Activated CD8-positive, alpha-beta memory T cell treated with anti-CD3 and anti-CD28 coated beads for 4 hours (primary cell): ENCODE results near the gene SLC24A2.
"Not testable (repeated sequence)": the region's sequence is repeated elsewhere in the genome, so short reads cannot be mapped to it uniquely, and the experiment has no call there.

Experiments
- DNase-seq, 2 donors: peaks; one replicate each; pipeline ENCODE4 v3.0.0-alpha.2; 2020; ENCODE audit warnings: low read depth in 2 of 2

The SLC24A2 gene

DNA sequence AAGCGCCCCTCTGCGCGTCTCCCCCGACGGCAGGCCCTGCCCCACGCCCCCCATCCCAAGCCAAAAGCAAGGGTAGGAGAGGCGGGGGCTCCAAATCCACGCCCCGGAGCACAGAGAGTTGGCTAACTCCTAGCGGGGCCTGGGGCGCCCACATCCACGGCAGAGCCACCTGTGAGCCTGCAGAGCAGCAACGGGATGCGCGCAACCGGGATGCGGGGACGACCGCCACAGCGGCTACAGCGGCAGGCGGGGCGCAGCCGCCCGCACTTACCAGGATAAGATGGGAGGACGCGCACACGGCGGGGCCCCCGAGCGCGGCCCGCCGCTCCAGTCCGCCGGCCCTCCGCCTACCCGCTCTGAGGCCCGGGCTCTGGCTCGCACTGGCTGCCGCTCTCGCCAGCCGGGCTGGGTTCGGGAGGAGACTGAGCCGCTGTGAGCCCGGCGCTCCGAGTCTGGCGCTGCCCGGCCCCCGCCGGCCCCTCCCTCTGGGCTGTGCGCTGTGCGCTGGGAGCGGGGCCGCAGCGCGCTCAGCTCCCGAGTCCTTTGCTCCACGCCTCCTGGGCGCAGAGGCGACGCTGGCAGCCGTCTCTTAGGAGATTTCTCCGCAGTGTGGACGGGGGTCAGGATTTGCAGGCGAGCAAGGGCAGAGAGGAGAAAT lies at the start of gene SLC24A2:
SLC24A2 (minus strand) TSS at position 424 of the 658 bp plus-strand sequence.
- no peak for DNase-seq

DNA sequence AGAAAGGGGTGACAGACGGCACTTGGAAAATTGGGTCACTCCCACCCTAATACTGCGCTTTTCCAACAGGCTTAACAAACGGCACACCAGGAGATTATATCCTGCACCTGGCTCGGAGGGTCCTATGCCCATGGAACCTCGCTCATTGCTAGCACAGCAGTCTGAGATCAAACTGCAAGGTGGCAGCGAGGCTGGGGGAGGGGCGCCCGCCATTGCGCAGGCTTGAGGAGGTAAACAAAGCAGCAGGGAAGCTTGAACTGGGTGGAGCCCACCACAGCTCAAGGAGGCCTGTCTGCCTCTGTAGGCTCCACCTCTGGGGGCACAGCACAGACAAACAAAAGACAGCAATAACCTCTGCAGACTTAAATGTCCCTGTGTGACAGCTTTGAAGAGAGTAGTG lies 44.5 kb upstream of the SLC24A2 start:
- not testable (repeated sequence) for DNase-seq

DNA sequence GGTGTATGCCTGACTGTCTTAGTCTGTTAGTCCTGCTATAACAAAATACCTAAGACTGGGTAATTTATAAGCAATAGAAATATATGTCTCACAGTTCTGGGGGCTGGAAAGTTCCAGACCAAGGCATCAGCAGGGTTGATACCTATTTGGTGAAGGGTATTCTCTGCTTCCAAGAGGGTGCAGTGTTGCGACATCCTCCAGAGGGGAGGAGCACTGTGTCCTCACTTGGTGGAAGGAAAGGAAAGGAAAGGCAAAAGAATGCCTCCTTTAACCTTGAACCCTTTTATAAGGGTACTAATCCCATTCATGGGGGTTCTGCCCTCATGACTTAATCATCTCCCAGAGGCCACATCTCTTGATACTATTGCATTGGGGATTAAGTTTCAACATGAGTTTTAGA lies 42.0 kb upstream of the SLC24A2 start:
- DNase-seq, result no peak

DNA sequence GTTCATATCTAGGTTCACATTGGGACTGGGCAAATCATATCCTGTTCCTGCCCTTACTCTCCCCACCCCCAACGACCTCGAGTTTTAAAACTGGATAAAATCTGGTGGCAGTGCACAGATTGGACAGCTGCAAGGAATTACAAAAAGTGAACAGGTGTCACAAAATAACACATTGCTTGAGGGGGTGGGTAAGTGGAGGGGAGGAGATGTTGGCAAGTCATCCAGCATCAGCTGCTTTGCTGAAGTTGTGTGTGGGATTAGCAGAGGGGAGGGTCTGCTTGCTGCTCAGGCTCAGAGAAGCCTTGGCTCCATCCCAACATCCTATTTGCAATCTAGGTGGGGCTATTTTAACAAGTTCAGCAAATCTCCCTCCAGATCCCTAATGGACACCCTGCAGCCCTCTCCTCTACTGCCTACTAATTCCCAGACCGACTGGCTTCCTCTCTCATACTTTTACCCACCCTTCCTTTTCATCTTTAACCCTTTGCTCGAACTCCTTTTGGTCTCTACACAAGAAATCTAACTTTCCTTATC lies 39.8 kb upstream of the SLC24A2 start:
- no peak for DNase-seq

DNA sequence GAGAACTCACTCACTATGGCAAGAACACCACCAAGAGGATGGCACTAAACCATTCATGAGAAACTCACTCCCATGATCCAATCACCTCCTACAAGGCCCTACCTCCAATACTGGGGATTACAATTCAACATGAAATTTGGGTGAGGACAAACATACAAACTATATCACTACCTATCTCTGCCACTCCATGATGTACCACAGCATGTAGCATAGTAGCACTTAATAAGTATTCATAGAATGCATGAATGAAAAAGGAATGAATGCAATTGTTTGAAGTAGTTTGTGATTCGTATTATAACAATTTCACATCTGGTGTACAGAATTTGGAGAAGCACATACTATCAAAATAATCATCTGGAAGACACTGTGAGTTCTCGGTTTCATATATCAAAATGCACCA lies 27.9 kb upstream of the SLC24A2 start:
- DNase-seq, result no peak

DNA sequence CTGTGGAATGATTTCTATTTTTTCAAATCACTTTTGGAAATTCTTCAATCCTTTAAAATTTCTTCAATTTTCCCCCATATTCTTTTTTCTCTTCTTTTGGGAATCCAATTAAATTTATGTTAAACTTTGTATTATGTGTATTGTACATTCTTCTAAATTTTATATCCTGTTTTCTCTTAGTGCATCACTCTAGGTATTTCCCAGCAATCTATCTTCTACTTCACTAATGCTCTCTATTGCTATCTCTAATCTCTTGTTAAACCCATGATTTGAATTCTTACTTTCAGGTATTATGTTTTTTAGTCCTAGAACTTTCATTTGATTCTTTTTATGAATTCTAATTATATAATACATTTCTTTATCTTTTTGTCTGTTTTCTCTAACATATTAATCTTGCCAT lies 23.4 kb upstream of the SLC24A2 start:
- no peak for DNase-seq

DNA sequence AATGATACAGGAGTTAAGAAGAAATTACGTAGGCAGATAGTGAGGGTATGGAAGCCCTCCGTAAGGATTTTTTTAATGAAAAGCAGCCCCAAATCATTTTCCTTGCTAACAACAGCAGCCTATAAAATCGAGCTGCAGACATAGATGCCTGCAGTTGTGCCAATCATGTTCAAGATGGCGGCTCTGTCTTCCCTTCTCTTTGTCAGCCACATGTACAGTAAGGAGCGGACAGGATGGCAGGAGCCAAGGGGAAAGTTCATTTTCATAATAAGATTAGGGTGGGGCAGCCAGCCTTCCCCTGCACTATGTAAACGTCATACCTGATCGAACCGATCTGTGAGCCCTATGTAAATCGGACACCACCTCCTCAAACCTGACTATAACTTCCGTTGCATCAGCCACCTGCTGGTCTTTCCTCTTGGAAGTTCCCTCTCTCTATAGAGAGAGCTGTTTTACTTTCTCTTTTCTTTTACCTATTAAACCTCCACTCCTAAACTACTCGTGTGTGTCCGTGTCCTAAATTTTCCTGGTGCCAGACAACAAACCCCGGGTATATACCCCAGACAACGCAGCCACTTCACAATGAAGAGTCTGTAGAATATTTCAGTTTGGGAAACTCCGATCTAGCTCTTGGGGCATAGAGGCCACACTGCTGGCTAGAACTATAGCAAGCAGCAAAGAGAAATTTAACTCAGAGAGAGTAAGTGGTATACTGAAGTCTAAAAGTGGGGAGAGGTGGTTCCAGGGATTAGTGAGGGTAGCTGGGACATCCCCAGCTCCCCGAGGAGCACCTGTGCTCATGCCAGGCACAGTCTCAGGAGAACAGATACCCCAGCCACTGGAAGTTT lies 20.8 kb upstream of the SLC24A2 start:
- DNase-seq, result no peak

DNA sequence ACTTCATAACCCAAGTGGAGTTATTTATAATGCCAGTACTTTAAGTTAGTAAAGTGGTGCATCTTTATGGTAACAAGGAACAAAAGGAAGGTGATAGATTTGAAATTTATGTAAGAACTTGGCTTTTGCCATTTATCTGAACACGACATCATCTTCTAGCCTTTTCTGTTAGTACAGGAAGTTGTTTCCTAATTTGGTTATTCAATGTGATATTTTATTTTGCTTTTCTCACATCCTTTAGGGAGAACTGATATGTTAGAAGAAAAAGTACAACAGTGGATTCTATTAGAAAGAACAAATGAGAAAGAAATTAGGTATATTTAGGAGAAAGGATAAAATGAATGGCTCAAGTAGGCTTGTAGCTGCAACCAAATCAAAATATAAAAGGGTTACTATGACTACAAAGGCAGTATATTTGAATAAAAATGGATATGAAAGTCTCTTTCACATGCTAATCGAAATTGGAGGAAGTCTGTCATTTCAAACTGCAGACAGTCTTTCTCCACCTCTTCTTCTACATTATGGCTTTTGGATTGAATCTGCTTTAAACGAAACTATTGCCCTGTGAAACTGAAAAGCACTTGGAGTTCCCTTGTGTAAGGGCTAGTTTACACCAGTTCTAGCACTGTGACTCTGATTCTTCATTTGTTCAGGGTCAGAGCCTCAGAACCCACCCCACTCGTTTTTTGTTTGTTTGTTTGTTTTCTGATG lies 18.5 kb upstream of the SLC24A2 start:
- no peak for DNase-seq

DNA sequence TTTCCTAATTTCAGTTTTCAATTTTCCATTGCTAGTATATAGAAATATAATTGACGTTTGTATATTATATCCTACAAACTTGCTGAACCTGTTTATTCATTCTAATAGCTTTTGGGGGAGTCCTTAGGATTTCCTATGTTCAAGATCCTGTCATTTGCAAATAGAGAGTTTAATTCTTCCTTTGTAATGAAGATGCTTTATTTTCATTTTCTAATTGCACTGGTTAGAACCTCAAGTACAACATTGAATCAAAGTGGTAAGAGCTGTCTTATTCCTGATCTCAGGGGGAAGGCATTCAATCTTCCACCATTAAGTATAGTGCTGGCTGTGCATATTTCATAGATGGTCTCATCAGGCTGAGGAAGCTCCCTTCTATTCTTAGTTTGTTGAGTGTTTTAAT lies 15.6 kb upstream of the SLC24A2 start:
- DNase-seq, result no peak

DNA sequence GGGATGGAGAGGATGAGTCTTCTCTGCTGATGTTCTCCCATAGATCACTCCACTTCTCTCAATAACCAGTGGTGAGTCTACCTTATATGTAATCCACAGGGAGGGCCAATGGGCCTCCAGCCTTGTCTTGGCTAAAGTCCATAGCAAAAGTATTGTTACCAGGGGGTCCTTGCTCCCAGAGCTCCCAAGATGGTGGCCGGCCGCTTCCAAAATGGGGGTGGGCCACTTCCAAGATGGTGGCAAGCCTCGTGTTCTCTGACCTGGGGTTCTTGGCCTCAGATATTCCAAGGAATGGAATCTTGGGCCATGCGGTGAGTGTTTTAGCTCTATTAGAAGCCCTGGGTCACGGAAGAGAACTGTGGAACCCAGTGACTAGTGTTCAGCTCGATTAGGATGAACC lies 12.0 kb upstream of the SLC24A2 start:
- no peak for DNase-seq

DNA sequence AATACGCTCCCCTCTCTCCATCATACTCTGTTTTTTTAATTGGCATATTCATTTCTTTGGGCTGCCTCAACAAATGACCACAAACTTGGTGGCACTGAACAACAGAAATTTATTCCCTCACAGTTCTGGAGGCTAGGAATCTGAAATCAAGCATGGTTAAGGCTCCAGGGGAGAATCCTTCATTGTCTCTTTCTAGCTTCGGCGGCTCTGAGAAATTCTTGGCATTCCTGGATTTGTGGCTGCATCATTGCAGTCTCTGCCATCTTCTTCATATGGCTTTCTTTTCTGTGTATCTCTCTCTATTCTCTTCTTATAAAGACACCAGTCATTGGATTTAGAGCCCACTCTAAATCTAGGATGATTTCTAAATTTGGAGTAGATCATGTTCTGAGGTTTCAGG lies 10.9 kb upstream of the SLC24A2 start:
- no peak for DNase-seq

DNA sequence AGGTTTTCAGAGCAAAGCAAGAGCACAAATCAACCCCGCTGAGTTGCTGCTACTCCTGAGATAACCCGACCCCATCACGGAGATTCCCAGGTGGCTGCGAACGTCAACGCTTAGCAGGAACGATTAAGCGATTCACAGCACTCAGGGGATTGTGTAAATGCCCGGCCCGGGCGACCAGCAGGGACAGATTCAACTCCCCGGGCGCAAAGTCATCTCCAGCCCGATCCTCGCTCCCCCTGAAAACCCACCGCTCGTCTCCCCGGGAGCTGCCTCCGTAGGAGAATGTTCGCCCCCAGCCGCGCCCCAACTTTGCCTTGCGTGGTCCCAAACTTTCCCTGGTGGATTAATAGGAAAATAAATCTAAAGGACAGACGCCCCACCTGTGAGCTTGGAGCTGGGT lies 685 bp downstream of the SLC24A2 start:
- DNase-seq, result no peak

DNA sequence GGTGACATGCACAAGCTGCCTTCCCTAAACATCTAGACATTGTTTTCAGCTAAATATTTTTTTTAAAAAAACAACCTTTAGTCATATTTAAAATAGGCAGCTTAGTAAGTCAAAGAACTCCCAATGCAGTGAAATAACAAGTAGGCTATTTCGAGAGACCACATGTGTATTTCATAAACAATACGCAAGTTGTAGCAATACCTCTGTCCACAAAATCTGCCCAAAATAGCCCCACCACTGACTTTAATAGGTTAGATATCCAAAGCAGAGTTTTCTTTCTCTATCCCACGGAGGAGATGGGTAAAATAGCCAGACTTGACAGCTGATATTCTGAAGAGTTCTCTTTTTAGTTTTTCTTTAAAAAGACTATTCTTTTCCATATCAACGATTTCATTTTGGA lies 1.2 kb downstream of the SLC24A2 start:
- DNase-seq, result no peak

DNA sequence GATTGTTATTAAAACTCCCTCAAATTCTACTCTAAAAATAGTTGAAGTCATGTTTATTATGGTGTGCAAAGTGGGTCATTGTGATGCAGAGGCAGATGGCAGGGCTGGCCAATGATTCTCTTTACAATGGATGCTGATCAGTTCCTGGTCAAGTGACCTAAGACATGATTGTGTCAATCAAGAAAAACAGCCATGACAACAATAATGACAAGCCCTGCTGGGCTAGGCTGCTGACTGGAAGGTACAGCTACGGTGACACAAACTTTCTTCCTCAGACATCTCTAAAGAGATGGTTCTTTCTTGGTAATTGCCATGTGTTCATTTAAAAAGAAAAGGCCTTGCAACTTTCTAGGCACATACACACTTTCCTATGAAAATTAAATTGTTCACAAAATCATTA lies 3.6 kb downstream of the SLC24A2 start:
- no peak for DNase-seq

DNA sequence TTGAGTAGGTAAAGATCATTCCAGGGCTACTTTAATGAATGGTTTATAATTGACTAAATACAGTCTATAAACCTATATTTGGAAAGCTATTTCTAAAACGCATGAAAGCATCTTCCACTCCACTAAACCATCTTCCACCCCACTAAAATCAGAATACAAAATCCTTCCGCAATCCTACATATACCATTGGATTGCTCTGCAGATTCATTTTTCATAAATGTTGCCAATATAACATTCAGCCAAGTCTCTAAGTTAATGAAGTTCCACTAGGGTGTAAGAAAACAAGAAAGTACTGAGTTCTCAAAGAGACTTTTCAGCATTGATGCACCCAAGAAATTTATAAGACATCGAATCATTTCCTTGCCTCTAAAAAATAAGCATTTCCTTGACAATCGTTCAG lies 4.7 kb downstream of the SLC24A2 start:
- no peak for DNase-seq

DNA sequence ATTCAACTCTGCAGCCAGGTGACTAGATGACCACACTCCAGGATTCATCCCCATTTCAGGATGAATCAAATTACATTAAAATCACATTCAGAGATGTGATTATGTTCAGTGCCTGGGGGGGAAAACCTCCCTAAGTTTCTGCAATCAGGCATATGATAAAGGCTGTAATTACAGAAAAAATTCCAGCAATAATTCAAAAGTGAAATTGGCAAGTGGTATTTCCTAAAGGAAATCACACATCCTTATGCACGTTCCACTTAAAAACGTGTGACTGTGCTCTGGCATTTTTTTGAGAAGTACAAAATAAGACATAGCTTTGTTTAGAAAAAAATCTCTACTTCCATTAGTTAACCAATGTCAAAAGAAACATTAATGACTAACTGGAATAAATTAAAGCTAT lies 5.3 kb downstream of the SLC24A2 start:
- no peak for DNase-seq

DNA sequence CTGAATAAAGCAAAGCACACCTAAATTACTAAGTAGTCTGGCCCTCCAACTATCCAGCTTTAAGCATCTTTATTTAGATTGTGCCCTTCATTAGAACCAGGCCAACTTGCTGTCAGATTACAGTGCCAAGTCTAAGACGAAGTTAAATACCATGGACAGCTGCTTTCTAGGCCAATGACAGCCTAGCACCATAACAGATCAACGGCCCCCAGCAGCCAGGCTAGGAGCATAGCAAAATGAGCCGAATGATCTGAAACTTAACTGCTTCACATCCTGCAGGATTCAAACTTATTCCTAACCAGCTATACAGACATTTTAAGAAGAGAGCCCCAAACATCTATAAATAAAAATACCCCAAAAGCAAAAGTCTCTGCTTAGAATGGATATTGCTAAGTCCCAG lies 6.8 kb downstream of the SLC24A2 start:
- DNase-seq, result no peak

DNA sequence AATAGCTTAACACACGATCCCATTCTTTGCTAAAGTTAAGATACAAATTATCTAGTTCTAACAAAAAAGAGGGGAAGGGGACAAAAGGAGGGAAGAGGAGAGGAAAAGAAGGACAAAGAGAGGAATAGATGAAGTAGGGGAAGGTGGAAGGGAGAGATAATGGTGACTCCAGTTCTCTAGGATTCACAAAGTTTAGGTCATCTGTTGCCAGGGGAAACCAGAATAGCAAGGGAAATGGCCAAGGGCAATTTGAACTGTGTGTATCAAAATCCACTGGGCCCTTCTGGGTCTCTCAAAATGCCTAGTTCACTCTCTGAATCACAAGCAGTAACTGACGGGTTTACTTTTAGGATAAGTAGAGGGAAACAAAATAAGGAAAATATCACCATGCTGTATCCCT lies 7.6 kb downstream of the SLC24A2 start:
- no peak for DNase-seq

DNA sequence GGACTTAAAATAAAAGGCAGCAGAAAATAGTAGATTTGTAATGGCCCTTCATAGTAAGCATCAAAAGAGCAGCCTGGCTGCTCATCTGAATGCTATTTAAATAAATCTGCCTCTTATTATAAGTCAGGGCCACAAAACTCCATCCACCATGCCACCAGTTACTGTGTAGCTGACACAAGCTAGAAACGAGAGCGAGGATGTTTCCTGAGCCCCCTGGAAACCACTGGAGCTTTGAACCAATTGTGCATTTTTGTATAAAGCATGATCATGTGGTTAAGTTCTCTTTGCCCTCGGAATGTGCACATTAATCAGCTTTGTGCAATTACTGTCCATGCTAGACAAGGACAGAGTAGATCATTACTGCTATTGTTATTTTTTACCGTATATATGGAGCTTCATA lies 17.4 kb downstream of the SLC24A2 start:
- DNase-seq, result no peak

DNA sequence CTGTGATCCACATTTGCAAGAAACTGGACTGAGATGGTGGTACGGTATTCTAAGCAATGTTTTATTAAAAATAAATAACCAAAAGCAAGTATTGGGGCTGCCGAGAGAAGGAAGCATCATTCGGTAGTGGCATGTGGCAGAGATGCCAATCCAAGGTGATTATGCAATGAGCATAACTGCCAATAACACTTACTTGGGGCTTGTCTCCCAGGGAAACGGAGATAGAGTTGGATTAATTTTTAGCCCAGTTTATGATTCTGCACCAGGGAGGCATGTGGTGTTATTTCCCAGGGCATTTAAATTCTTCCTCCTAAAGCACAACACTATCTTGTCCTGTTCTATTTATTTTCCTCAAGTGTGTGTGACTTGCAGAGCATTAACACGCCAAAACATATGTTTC lies 17.9 kb downstream of the SLC24A2 start:
- no peak for DNase-seq

DNA sequence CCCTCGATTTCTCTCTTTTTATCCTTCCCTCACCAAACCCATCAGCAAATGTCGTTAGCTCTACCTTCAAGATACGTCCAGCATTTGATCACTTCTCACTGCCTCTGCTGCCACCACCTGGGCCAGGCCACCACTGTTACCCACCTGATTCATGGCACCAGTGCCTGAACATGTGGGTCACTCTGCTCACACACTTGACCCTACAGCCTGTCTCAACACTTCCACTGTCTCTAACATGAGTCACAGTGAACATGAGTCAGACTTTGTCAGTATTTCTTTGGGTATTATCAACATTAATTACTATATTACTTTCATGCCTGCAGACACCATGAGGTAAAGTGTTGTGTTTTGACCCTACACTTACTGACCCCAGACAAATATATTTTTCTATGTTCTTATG lies 19.6 kb downstream of the SLC24A2 start:
- no peak for DNase-seq

DNA sequence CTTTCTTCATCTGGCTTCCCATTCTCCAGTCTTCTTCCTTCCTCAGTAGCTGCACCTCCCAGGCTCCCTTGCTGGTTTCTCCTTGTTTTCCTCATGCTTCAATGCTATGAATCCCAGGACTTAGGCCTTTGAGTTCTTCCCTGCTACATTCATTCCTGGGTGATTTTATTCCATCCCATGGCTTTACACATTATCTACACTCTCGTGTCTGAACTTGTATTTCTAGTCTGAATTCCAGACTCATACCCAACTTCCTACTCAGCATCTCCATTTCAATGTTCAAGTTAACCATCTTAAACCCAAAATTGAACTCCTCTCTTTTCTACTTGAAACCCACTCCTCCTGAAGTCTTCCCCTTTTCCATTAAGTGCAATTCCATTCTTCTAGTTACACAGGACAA lies 20.0 kb downstream of the SLC24A2 start:
- DNase-seq, result no peak

DNA sequence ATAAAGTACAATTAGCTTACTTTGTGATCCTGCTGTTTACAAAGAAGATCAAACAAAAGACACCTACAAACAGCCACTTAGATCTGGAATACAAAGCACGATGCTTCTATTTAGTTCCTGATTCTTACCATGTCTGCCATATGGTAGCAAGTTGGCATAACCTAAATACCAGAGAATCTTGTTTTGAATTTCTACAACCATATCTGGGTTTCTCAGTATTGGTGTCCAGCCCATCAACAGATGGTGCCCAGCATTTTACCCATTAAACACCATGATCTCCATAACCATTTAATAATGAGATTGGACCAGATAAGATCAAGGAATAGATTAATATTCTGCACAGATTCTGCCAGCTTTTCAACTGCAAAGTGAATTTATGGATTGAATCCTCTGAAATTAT lies 29.8 kb downstream of the SLC24A2 start:
- DNase-seq, result no peak
